HCT116 (cell line): ENCODE data around the gene MED7. TPM values are rescaled to one million over a fixed set of nuclear protein-coding genes. Genes with fewer than 3 reads are reported as not detected.

ENCODE experiments used
- ATAC-seq: fragments of 200-7000 bp; cut with Tn5 transposase; 2 replicates; pipeline ENCODE4 v1.9.1; 2020; ENCODE audit warnings: mild to moderate bottlenecking, moderate library complexity
- BruUV-seq: library from RNA; stranded (reverse); fragments of 400-500 nt; replicated peaks from 2 replicates; lab custom pipeline; 2021; lab: Mats Ljungman, UMichigan
- CTCF ChIA-PET: fragments of 300-600 bp; sonication (Branson Sonifier 250); formaldehyde crosslinking; loops from one replicate; lab custom pipeline; 2021; ENCODE audit warnings: antibody characterized with exemption; lab: Charles Lee
- POLR2A ChIA-PET: fragments of 300-600, 350-600 bp; sonication (Branson Sonifier 250); formaldehyde crosslinking; loops from one replicate; lab custom pipeline; 2021; ENCODE audit warnings: antibody characterized with exemption; lab: Charles Lee
- RAD21 ChIA-PET, 2 experiments: fragments of 300-600 bp; sonication (Branson Sonifier 250); formaldehyde crosslinking; loops; one replicate each; lab custom pipeline; 2023; ENCODE audit warnings: low total read pairs in 2 of 2; ENCODE audit not compliant: uncharacterized antibody in 2 of 2, unreplicated experiment in 2 of 2, low non-redundant PET in 1 of 2; lab: Charles Lee
- DNase-seq: peaks from one replicate; pipeline ENCODE4 v3.0.0-alpha.2; 2010; ENCODE audit warnings: low read depth, low spot score
- H2AFZ ChIP-seq: fragments of 200-600 bp; shearing (Covaris generic), sonication (generic); 2 replicates; pipeline ENCODE4 v1.6.1; 2017; ENCODE audit warnings: low read depth, mixed run types, mixed read lengths, antibody characterized with exemption, low read length; ENCODE audit not compliant: poor library complexity, severe bottlenecking
- H3K27ac ChIP-seq: 2 replicates; pipeline ENCODE4 v1.5.1; 2012; ENCODE audit warnings: low read depth, low read length
- H3K27me3 ChIP-seq: fragments of 200-600 bp; sonication (generic); 2 replicates; pipeline ENCODE4 v1.6.1; 2016; ENCODE audit warnings: mixed run types, low read length, mixed read lengths; ENCODE audit not compliant: insufficient read depth
- H3K36me3 ChIP-seq, 2 experiments: fragments of 200-500 bp in 1 of 2; fragments of 200-600 bp in 1 of 2; sonication (Bioruptor generic) in 1 of 2; sonication (generic) in 1 of 2; 2 replicates each; pipeline versions ENCODE4 v1.5.1 to v1.6.1; 2014 to 2016; ENCODE audit warnings: low read length in 2 of 2, inconsistent platforms in 1 of 2, mixed read lengths in 1 of 2, mixed run types in 1 of 2; ENCODE audit not compliant: insufficient read depth in 2 of 2, control insufficient read depth in 1 of 2
- H3K4me1 ChIP-seq, 2 experiments: fragments of 200-600 bp in 1 of 2; sonication (generic) in 1 of 2; 2 replicates each; pipeline versions ENCODE4 v1.5.1 to v1.6.1; 2012 to 2017; ENCODE audit warnings: low read length in 2 of 2, inconsistent platforms in 1 of 2, mild to moderate bottlenecking in 1 of 2, mixed read lengths in 1 of 2, mixed run types in 1 of 2, moderate library complexity in 1 of 2; ENCODE audit not compliant: insufficient read depth in 2 of 2, control insufficient read depth in 1 of 2
- H3K4me2 ChIP-seq: fragments of 200-600 bp; sonication (generic); 2 replicates; pipeline ENCODE4 v1.6.1; 2017; ENCODE audit warnings: mixed run types, low read length, mixed read lengths
- H3K4me3 ChIP-seq, 2 experiments: fragments of 200-600 bp in 1 of 2; sonication (generic) in 1 of 2; replicated peaks in 1 of 2; 2 replicates each; pipeline ENCODE4 v1.5.1; 2011 to 2016; ENCODE audit warnings: low read length in 2 of 2, control low read depth in 1 of 2, low read depth in 1 of 2, mild to moderate bottlenecking in 1 of 2, mixed read lengths in 1 of 2, mixed run types in 1 of 2
- H3K79me2 ChIP-seq: fragments of 200-600 bp; sonication (generic); 2 replicates; pipeline ENCODE4 v1.6.1; 2017; ENCODE audit warnings: mild to moderate bottlenecking, mixed run types, low read length, moderate library complexity, mixed read lengths; ENCODE audit not compliant: insufficient read depth
- H3K9ac ChIP-seq: fragments of 200-600 bp; sonication (generic); 2 replicates; pipeline ENCODE4 v1.6.1; 2016; ENCODE audit warnings: low read length, mixed read lengths
- H3K9me2 ChIP-seq: fragments of 200-600 bp; sonication (generic), shearing (Covaris generic); 2 replicates; pipeline ENCODE4 v1.6.1; 2017; ENCODE audit warnings: mixed run types, mild to moderate bottlenecking, moderate library complexity; ENCODE audit not compliant: insufficient read depth
- H3K9me3 ChIP-seq, 2 experiments: fragments of 200-500 bp in 1 of 2; fragments of 200-600 bp in 1 of 2; sonication (Bioruptor generic) in 1 of 2; sonication (generic) in 1 of 2; 2 replicates each; pipeline ENCODE4 v1.6.1; 2014 to 2017; ENCODE audit warnings: low read length in 2 of 2, mixed read lengths in 2 of 2, inconsistent platforms in 1 of 2, low read depth in 1 of 2, mild to moderate bottlenecking in 1 of 2, mixed run types in 1 of 2, moderate library complexity in 1 of 2; ENCODE audit not compliant: control insufficient read depth in 1 of 2, insufficient read depth in 1 of 2
- H4K20me1 ChIP-seq: fragments of 200-600 bp; sonication (generic), shearing (Covaris generic); 2 replicates; pipeline ENCODE4 v1.6.1; 2017; ENCODE audit warnings: mixed run types, mild to moderate bottlenecking, moderate library complexity; ENCODE audit not compliant: insufficient read depth
- CBX3 ChIP-seq: IDR thresholded peaks from 2 replicates; pipeline ENCODE4 v1.6.1; 2012; ENCODE audit warnings: low read depth
- EZH2 ChIP-seq: fragments of 200-600 bp; sonication (generic); IDR thresholded peaks from 2 replicates; pipeline ENCODE4 v1.6.1; 2017; ENCODE audit warnings: antibody characterized with exemption, mixed run types
- FOSL1 ChIP-seq: IDR thresholded peaks from 2 replicates; pipeline ENCODE4 v1.6.1; 2012; ENCODE audit warnings: low read depth
- JUND ChIP-seq: IDR thresholded peaks from 2 replicates; pipeline ENCODE4 v1.6.1; 2012
- POLR2A ChIP-seq: IDR thresholded peaks from 2 replicates; pipeline ENCODE4 v1.7.0; 2011; ENCODE audit warnings: borderline replicate concordance; ENCODE audit not compliant: insufficient read depth, insufficient read length; ENCODE audit errors: extremely low read depth
- SIN3A ChIP-seq: IDR thresholded peaks from 2 replicates; pipeline ENCODE4 v1.6.1; 2012; ENCODE audit warnings: low read depth
- SP1 ChIP-seq: IDR thresholded peaks from 2 replicates; pipeline ENCODE4 v1.6.1; 2012; ENCODE audit warnings: low read depth
- SRF ChIP-seq: IDR thresholded peaks from 2 replicates; pipeline ENCODE4 v1.6.1; 2012; ENCODE audit warnings: low read depth
- TCF7L2 ChIP-seq: IDR thresholded peaks from 2 replicates; pipeline ENCODE4 v1.7.0; 2011; ENCODE audit warnings: borderline replicate concordance, inconsistent platforms; ENCODE audit not compliant: insufficient read depth, insufficient read length; ENCODE audit errors: extremely low read depth
- ZFX ChIP-seq: fragments of 450-650 bp; IDR thresholded peaks from 2 replicates; pipeline ENCODE4 v1.6.1; 2017
- intact Hi-C: fragments of 100-400 bp; cut with micrococcal nuclease; formaldehyde crosslinking; loops from 2 replicates; pipeline ENCODE4 v1.10.0; 2022
- total RNA-seq: library from RNA; stranded (reverse); gene quantifications from one replicate; pipeline ENCODE4 v1.2.1, GENCODE V29; 2021; ENCODE audit not compliant: unreplicated experiment
- TF ChIP-seq, protein P1 (sequence below): IDR thresholded peaks from 2 replicates; pipeline ENCODE4 v1.6.1; 2012
- TF ChIP-seq, protein P2 (sequence below), 3 experiments: fragments of 200-600 bp in 1 of 3; sonication (generic) in 1 of 3; IDR thresholded peaks in 2 of 3; conservative IDR thresholded peaks in 1 of 3; 2 replicates each; pipeline ENCODE4 v1.5.1; 2012 to 2017; ENCODE audit warnings: low read depth in 2 of 3, low read length in 2 of 3, antibody characterized with exemption in 1 of 3, borderline replicate concordance in 1 of 3, control low read depth in 1 of 3, mild to moderate bottlenecking in 1 of 3, mixed read lengths in 1 of 3, mixed run types in 1 of 3, moderate library complexity in 1 of 3; ENCODE audit not compliant: insufficient read depth in 1 of 3

The MED7 gene
- total RNA-seq, 1 experiment from 2014 or later = 9.1 TPM

DNA sequence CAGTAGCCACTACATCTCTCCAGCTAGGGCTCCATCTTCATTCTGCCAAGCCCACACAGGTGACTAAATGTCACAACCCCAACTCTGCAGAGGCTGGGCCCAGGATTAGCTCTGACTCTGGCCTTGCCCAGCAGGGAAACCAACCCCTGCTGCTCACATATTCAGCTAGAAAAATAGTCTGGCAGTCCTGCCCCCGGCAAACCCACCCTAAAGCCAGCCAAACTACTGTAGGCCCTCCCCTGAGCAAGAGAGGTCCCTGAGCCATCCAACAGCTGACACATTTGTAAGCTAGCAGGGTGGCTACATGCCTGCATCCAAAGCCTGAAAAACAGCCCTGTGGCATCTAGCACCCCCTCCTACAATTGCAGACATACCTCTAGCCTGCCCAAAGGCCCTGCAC, 22.6 kb downstream of the MED7 start:
- intact Hi-C loops = no loop called here
- no peaks in the 10 kb centered on the region for H3K9me3 ChIP-seq
- CTCF ChIA-PET = no interaction called here
- no peak overlapping the region for H3K4me2 ChIP-seq
- no peaks in the 10 kb centered on the region for H3K36me3 ChIP-seq
- POLR2A ChIA-PET = no interaction called here
- H2AFZ ChIP-seq = no peak overlapping the region
- H4K20me1 ChIP-seq = no peaks in the 10 kb centered on the region
- H3K9me2 ChIP-seq = no peaks in the 10 kb centered on the region
- H3K4me1 ChIP-seq = no peaks in the 10 kb centered on the region
- H3K79me2 ChIP-seq = no peaks in the 10 kb centered on the region
- DNase-seq = no peak
- no peak for ATAC-seq
- BruUV-seq = no TSS peak
- TF ChIP-seq, protein P1, sequence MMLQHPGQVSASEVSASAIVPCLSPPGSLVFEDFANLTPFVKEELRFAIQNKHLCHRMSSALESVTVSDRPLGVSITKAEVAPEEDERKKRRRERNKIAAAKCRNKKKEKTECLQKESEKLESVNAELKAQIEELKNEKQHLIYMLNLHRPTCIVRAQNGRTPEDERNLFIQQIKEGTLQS = no peak
- TF ChIP-seq CBX3 (no peak), TCF7L2 (no peak), EZH2 (no peak), SRF (no peak), FOSL1 (no peak), ZFX (no peak), SP1 (no peak), SIN3A (no peak), JUND (no peak), POLR2A (no peak)
- TF ChIP-seq, protein P2, sequence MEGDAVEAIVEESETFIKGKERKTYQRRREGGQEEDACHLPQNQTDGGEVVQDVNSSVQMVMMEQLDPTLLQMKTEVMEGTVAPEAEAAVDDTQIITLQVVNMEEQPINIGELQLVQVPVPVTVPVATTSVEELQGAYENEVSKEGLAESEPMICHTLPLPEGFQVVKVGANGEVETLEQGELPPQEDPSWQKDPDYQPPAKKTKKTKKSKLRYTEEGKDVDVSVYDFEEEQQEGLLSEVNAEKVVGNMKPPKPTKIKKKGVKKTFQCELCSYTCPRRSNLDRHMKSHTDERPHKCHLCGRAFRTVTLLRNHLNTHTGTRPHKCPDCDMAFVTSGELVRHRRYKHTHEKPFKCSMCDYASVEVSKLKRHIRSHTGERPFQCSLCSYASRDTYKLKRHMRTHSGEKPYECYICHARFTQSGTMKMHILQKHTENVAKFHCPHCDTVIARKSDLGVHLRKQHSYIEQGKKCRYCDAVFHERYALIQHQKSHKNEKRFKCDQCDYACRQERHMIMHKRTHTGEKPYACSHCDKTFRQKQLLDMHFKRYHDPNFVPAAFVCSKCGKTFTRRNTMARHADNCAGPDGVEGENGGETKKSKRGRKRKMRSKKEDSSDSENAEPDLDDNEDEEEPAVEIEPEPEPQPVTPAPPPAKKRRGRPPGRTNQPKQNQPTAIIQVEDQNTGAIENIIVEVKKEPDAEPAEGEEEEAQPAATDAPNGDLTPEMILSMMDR (IDR thresholded peaks at IDR 0.05 in 2 of 3, conservative IDR thresholded peaks at IDR 0.05 in 1 of 3; ENCODE audit: borderline replicate concordance in 1 of 3, insufficient read depth in 1 of 3, low read depth in 2 of 3, low read length in 2 of 3) = no peak
- no peaks in the 10 kb centered on the region for H3K27me3 ChIP-seq
- RAD21 ChIA-PET = no interaction called here
- H3K4me3 ChIP-seq = no peak overlapping the region
- no peak overlapping the region for H3K27ac ChIP-seq
- no peak overlapping the region for H3K9ac ChIP-seq
